Measurements from ENCODE around the gene KIAA1210. TPM values are rescaled to one million over a fixed set of nuclear protein-coding genes. Genes with fewer than 3 reads are reported as not detected.
A peak's percentile ranks its signal among the peaks of the same experiment; 100 is the strongest.

KIAA1210 gene
- total and polyA plus RNA-seq, 2 of the 4 experiments (the other 2 are of a cell fraction), result not detected

GRCh38 chrX:119069762-119070161 is 57.9 kb downstream of the KIAA1210 start:
- Histone ChIP-seq H3K9me3 (ENCODE audit: control insufficient read depth, insufficient read depth, low read length) (no peaks in the 10 kb centered on the region), H3K27me3 (ENCODE audit: control insufficient read depth, insufficient read depth, low read length) (peaks cover 8% of the 10 kb centered on the region), H3K4me1 (ENCODE audit: control insufficient read depth, insufficient read depth, low read length) (no peaks in the 10 kb centered on the region), H4K91ac (ENCODE audit: insufficient read depth, low read depth, low read length) (no peak overlapping the region), H4K8ac (ENCODE audit: low read depth in 2 of 2, low read length in 2 of 2) (no peak overlapping the region), H3K4me3 (ENCODE audit: insufficient read depth, low read depth, low read length) (no peak overlapping the region), H3K56ac (ENCODE audit: extremely low read depth, insufficient read depth, low read length) (no peak overlapping the region), H2BK120ac (ENCODE audit: low read depth, low read length) (no peak overlapping the region), H3K18ac (ENCODE audit: low read depth, low read length) (no peak overlapping the region), H2AK5ac (ENCODE audit: low read depth, low read length) (no peak overlapping the region), H2AK9ac (replicated peaks; ENCODE audit: low read depth, low read length, poor library complexity) (no peak overlapping the region), H2BK15ac (ENCODE audit: low read depth, low read length) (no peak overlapping the region), H2BK5ac (ENCODE audit: low read depth, low read length, poor library complexity, severe bottlenecking) (no peak overlapping the region), H4K5ac (ENCODE audit: low read depth, low read length) (no peak overlapping the region), H3K23ac (ENCODE audit: low read depth, low read length) (no peak overlapping the region), H3K27ac (ENCODE audit: insufficient read depth, low read length) (no peak overlapping the region), H2BK20ac (ENCODE audit: low read depth, low read length) (no peak overlapping the region), H3K14ac (replicated peaks; ENCODE audit: low read depth, low read length) (no peak overlapping the region), H3K36me3 (ENCODE audit: control insufficient read depth, insufficient read depth, low read length) (no peaks in the 10 kb centered on the region), H2AFZ (replicated peaks; ENCODE audit: low read length, poor library complexity) (no peak overlapping the region), H3K4me2 (ENCODE audit: low read depth, low read length) (no peak overlapping the region), H3K79me1 (ENCODE audit: low read depth in 1 of 2, low read length in 2 of 2) (no peaks in the 10 kb centered on the region), H3K4ac (ENCODE audit: low read depth, low read length) (no peak overlapping the region), H3K9me1 (ENCODE audit: insufficient read depth, low read length) (no peaks in the 10 kb centered on the region), H4K20me1 (ENCODE audit: insufficient read depth, low read length) (no peaks in the 10 kb centered on the region), H3K9ac (ENCODE audit: low read depth, low read length) (no peak overlapping the region)
- BruUV-seq (replicated peaks), result no TSS peak
- intact Hi-C loops (cut with micrococcal nuclease) (no loop called here), in situ Hi-C loops (cut with MboI; ENCODE audit: low sequenced_read_pairs) (loop anchor here (5.0 kb wide), 1 partner anchor 222 kb away; no protein-coding TSS in a partner anchor), dilution Hi-C loops (cut with HindIII; ENCODE audit: low sequenced_read_pairs, unreplicated experiment) (no loop called here)
- no peak for ATAC-seq (ENCODE audit: low read depth)
- DNase-seq, result no peak
- TF ChIP-seq USF2 (IDR thresholded peaks at IDR 0.05; ENCODE audit: low read depth, low read length), result no peak
- peak; percentile 53 for TF ChIP-seq MAFK (IDR thresholded peaks at IDR 0.05; ENCODE audit: low read depth, low read length)
- no CpG with 5 or more reads among the region's 1 CpG for WGBS, 2 experiments (ENCODE audit: extremely low coverage in 2 of 2, insufficient read length in 1 of 2)
- ChIA-PET POLR2A (ENCODE audit: unreplicated experiment) (no interaction called here), CTCF (interaction anchor here (0.6 kb wide), 1 partner anchor 215 kb away, joined by 3 read pairs; no protein-coding TSS in a partner anchor)

Measured in IMR-90 (cell line).